GM12878 (cell line): ENCODE measurements around the gene CACNA2D2. TPM values are rescaled to one million over a fixed set of nuclear protein-coding genes. Genes with fewer than 3 reads are reported as not detected.

Experiments used
- ATAC-seq: fragments of 200-7000 bp; cut with Tn5 transposase; 3 replicates; pipeline ENCODE4 v1.9.1; 2020; ENCODE audit warnings: mild to moderate bottlenecking, moderate library complexity
- BruUV-seq: library from RNA; stranded (reverse); fragments of 400-500 nt; replicated peaks from 2 replicates; lab custom pipeline; 2021; lab: Mats Ljungman, UMichigan
- CTCF ChIA-PET: fragments of 300-600 bp; sonication (Branson Sonifier 250); formaldehyde crosslinking; extraction: SDS; loops from one replicate; lab custom pipeline; 2021; ENCODE audit warnings: inconsistent platforms; lab: Yijun Ruan, JAX
- POLR2A ChIA-PET: fragments of 350-600 bp; formaldehyde crosslinking; extraction: SDS; loops from one replicate; lab custom pipeline; 2021; ENCODE audit warnings: inconsistent platforms; lab: Charles Lee
- RAD21 ChIA-PET: fragments of 300-600 bp; sonication (Branson Sonifier 250); formaldehyde crosslinking; loops from one replicate; lab custom pipeline; 2023; ENCODE audit warnings: antibody characterized with exemption; ENCODE audit not compliant: unreplicated experiment; lab: Charles Lee
- SMC1A ChIA-PET: fragments of 300-600 bp; sonication (Branson Sonifier 250); formaldehyde crosslinking; loops from one replicate; lab custom pipeline; 2023; ENCODE audit not compliant: unreplicated experiment, uncharacterized antibody; lab: Charles Lee
- DNase-seq: peaks from one replicate; pipeline ENCODE4 v3.0.0-alpha.2; 2011; ENCODE audit warnings: low read depth, low spot score
- FAIRE-seq: peaks from 3 replicates; lab custom pipeline; 2011; peaks lifted over from hg19 to GRCh38; lab: Jason Lieb, UNC
- H2AFZ ChIP-seq: 2 replicates; pipeline ENCODE4 v1.6.0; 2011; ENCODE audit warnings: low read depth, low read length, control low read depth; ENCODE audit not compliant: control insufficient read depth
- H3K27ac ChIP-seq: 2 replicates; pipeline ENCODE4 v1.5.1; 2011; ENCODE audit warnings: control low read depth; ENCODE audit not compliant: control insufficient read depth, insufficient read depth
- H3K27me3 ChIP-seq, 2 experiments: replicated peaks in 1 of 2; 2 replicates each; pipeline versions ENCODE4 v1.6.0 to v1.6.1; 2011; ENCODE audit warnings: low read length in 1 of 2; ENCODE audit not compliant: control insufficient read depth in 2 of 2, insufficient read depth in 2 of 2
- H3K36me3 ChIP-seq, 2 experiments: 2 replicates each; pipeline ENCODE4 v1.5.1; 2011; ENCODE audit warnings: low read length in 1 of 2; ENCODE audit not compliant: control insufficient read depth in 2 of 2, insufficient read depth in 2 of 2
- H3K4me1 ChIP-seq: 2 replicates; pipeline ENCODE4 v1.6.1; 2011; ENCODE audit warnings: mild to moderate bottlenecking, low read length, moderate library complexity, mixed read lengths; ENCODE audit not compliant: control insufficient read depth, insufficient read depth
- H3K4me2 ChIP-seq: 2 replicates; pipeline ENCODE4 v1.6.0; 2011; ENCODE audit warnings: control low read depth; ENCODE audit not compliant: control insufficient read depth, insufficient read depth
- H3K4me3 ChIP-seq: fragments of 200-600 bp; sonication (generic); 2 replicates; pipeline ENCODE4 v1.5.1; 2016
- H3K79me2 ChIP-seq: 2 replicates; pipeline ENCODE4 v1.6.0; 2011; ENCODE audit warnings: low read length; ENCODE audit not compliant: control insufficient read depth, insufficient read depth
- H3K9ac ChIP-seq: 2 replicates; pipeline ENCODE4 v1.8.0; 2011; ENCODE audit warnings: low read length, control low read depth, mixed read lengths; ENCODE audit not compliant: control insufficient read depth, insufficient read depth
- H3K9me3 ChIP-seq: replicated peaks from 3 replicates; pipeline ENCODE4 v1.5.1; 2011; ENCODE audit warnings: mild to moderate bottlenecking, low read length; ENCODE audit not compliant: control insufficient read depth, insufficient read depth
- H4K20me1 ChIP-seq: 2 replicates; pipeline ENCODE4 v1.6.0; 2011; ENCODE audit not compliant: control insufficient read depth, insufficient read depth
- BCLAF1 ChIP-seq: fragments of 450-650 bp; IDR thresholded peaks from 2 replicates; pipeline ENCODE4 v1.6.1; 2017; ENCODE audit warnings: antibody characterized with exemption, mild to moderate bottlenecking, moderate library complexity
- CEBPB ChIP-seq, 2 experiments: fragments of 150-350 bp in 1 of 2; IDR thresholded peaks; 2 replicates each; pipeline ENCODE4 v1.6.1; 2012 to 2014; ENCODE audit warnings: low read depth in 2 of 2, low read length in 2 of 2, borderline replicate concordance in 1 of 2, inconsistent platforms in 1 of 2
- CHD4 ChIP-seq: fragments of 200-600 bp; sonication (generic); IDR thresholded peaks from 2 replicates; pipeline ENCODE4 v1.6.1; 2016; ENCODE audit warnings: mild to moderate bottlenecking
- CREM ChIP-seq: IDR thresholded peaks from 2 replicates; pipeline ENCODE4 v1.6.1; 2014; ENCODE audit warnings: antibody characterized with exemption, low read depth
- HDGF ChIP-seq: fragments of 450-650 bp; IDR thresholded peaks from 2 replicates; pipeline ENCODE4 v1.6.1; 2016; ENCODE audit warnings: antibody characterized with exemption
- KDM1A ChIP-seq: fragments of 200-600 bp; sonication (generic); IDR thresholded peaks from 2 replicates; pipeline ENCODE4 v1.6.1; 2016; ENCODE audit warnings: borderline replicate concordance
- NFYB ChIP-seq: IDR thresholded peaks from 2 replicates; pipeline ENCODE4 v1.6.1; 2011; ENCODE audit warnings: low read depth, mild to moderate bottlenecking, low read length, improper control_type of control experiment, moderate library complexity; ENCODE audit not compliant: insufficient read depth
- NKRF ChIP-seq: fragments of 450-650 bp; conservative IDR thresholded peaks from 2 replicates; pipeline ENCODE4 v1.6.1; 2017; ENCODE audit warnings: mild to moderate bottlenecking, moderate library complexity
- NR2C2 ChIP-seq: IDR thresholded peaks from 2 replicates; pipeline ENCODE4 v1.6.1; 2011; ENCODE audit warnings: borderline replicate concordance, low read depth; ENCODE audit not compliant: control insufficient read depth, insufficient read length
- RBBP5 ChIP-seq: fragments of 200-600 bp; sonication (generic); conservative IDR thresholded peaks from 2 replicates; pipeline ENCODE4 v1.6.1; 2016
- RFX5 ChIP-seq: IDR thresholded peaks from 2 replicates; pipeline ENCODE4 v1.6.1; 2011; ENCODE audit warnings: low read depth, low read length, improper control_type of control experiment
- STAT3 ChIP-seq: IDR thresholded peaks from 2 replicates; pipeline ENCODE4 v1.6.1; 2011; ENCODE audit warnings: low read depth, low read length, improper control_type of control experiment
- ZBTB40 ChIP-seq: fragments of 450-650 bp; IDR thresholded peaks from 2 replicates; pipeline ENCODE4 v1.6.1; 2016; ENCODE audit warnings: mild to moderate bottlenecking, moderate library complexity, borderline replicate concordance
- ZNF274 ChIP-seq: IDR thresholded peaks from one replicate; pipeline ENCODE4 v1.8.0; 2011; ENCODE audit not compliant: insufficient read length, insufficient read depth
- ZZZ3 ChIP-seq: IDR thresholded peaks from 2 replicates; pipeline ENCODE4 v1.6.1; 2011; ENCODE audit warnings: low read depth; ENCODE audit not compliant: control insufficient read depth, insufficient read length
- WGBS: methylation state at CpG from one replicate; pipeline ENCODE4 v1.1.6; 2016; ENCODE audit warnings: low lambda C conversion rate; ENCODE audit not compliant: insufficient replicate concordance, insufficient coverage; ENCODE audit errors: missing lambda C conversion rate; 5-methylcytosine and 5-hydroxymethylcytosine counted together
- in situ Hi-C: fragments of 300-500 bp; cut with MboI; formaldehyde crosslinking; loops from 9 replicates; pipeline ENCODE4 v1.14.3; 2018; ENCODE audit warnings: mixed read lengths
- intact Hi-C: fragments of 100-400 bp; cut with micrococcal nuclease; formaldehyde crosslinking; loops from one replicate; pipeline ENCODE4 v1.14.2; 2022; ENCODE audit not compliant: unreplicated experiment
- polyA plus RNA-seq, 11 experiments: library from polyadenylated mRNA; depleted of rRNA in 4 of 11; unstranded in 6 of 11; stranded (reverse) in 5 of 11; fragments of >200 nt; fragmentation: Nextera tagmentation in 4 of 11; fragmentation: Illumina TruSeq in 1 of 11; extraction: Ambion mirVana in 4 of 11; extraction: Trizol in 1 of 11; gene quantifications; 1 replicate in 1 of 11; 2 replicates in 10 of 11; pipeline versions ENCODE4 v1.2.1 to v1.2.3, GENCODE V29; 2011 to 2016; ENCODE audit warnings: inconsistent platforms in 2 of 11, missing spikeins in 2 of 11, low read depth in 1 of 11
- total RNA-seq, 4 experiments: library from RNA; depleted of rRNA in 3 of 4; stranded (reverse); fragments of >200 nt in 3 of 4; fragmentation: Illumina TruSeq in 1 of 4; extraction: Trizol in 1 of 4; gene quantifications; 2 replicates each; pipeline versions ENCODE4 v1.2.1 to v1.2.3, GENCODE V29; 2013 to 2021

CACNA2D2 gene
- total and polyA plus RNA-seq, 10 of the 15 experiments (the other 5 are each of a cell fraction or from before 2014, with no cell fraction given): 0.03 to 0.07 TPM; not detected in 8

GRCh38 chr3:50525191-50525910, 21.9 kb upstream of the CACNA2D2 start:
- H3K27me3 ChIP-seq: peaks cover 0 to 4% of the 10 kb centered on the region in 2 experiments; a peak in 3 of 4 replicates
- RAD21 ChIA-PET: no interaction called here
- no peaks in the 10 kb centered on the region for H3K4me1 ChIP-seq
- no peak for DNase-seq
- no TSS peak for BruUV-seq
- no peaks in the 10 kb centered on the region for H4K20me1 ChIP-seq
- CTCF ChIA-PET: no interaction called here
- intact Hi-C loops: no loop called here
- POLR2A ChIA-PET: no interaction called here
- no peak overlapping the region for H3K9ac ChIP-seq
- H3K4me3 ChIP-seq: no peak overlapping the region
- SMC1A ChIA-PET: interaction anchor here (1.0 kb wide), 1 partner anchor 17 kb away, joined by 3 read pairs; no protein-coding TSS in a partner anchor
- no peaks in the 10 kb centered on the region for H3K9me3 ChIP-seq
- H3K27ac ChIP-seq: no peak overlapping the region
- no peaks in the 10 kb centered on the region for H3K36me3 ChIP-seq
- no peak for ATAC-seq
- FAIRE-seq: no peak
- H3K4me2 ChIP-seq: no peak overlapping the region
- in situ Hi-C loops: no loop called here
- 27% methylated on average over 5 of the region's 9 CpGs for WGBS
- H3K79me2 ChIP-seq: no peaks in the 10 kb centered on the region
- no peak overlapping the region for H2AFZ ChIP-seq
- TF ChIP-seq NR2C2: no peak
- no peak for TF ChIP-seq NFYB
- TF ChIP-seq ZBTB40: no peak
- TF ChIP-seq ZZZ3: no peak
- TF ChIP-seq STAT3: no peak
- no peak for TF ChIP-seq HDGF
- TF ChIP-seq RFX5: no peak
- TF ChIP-seq BCLAF1: no peak
- no peak for TF ChIP-seq CEBPB (IDR thresholded peaks at IDR 0.05; ENCODE audit: borderline replicate concordance in 1 of 2, low read depth in 2 of 2, low read length in 2 of 2)
- no peak for TF ChIP-seq RBBP5
- no peak for TF ChIP-seq ZNF274
- TF ChIP-seq CHD4: no peak
- no peak for TF ChIP-seq NKRF
- TF ChIP-seq CREM: no peak
- TF ChIP-seq KDM1A: no peak
